ENCODE data around the gene TRPT1. TPM values are rescaled to one million over a fixed set of nuclear protein-coding genes. Genes with fewer than 3 reads are reported as not detected.

The TRPT1 gene
- total and polyA plus RNA-seq, 9 of the 15 experiments (the other 6 are each of a cell fraction or from before 2014, with no cell fraction given), result 4.6 to 41.7 (median 23.1) TPM

GRCh38 chr11:64230171-64230984 is 4.4 kb upstream of the TRPT1 start, which contains the start of gene DNAJC4 (continued):
- TF ChIP-seq ARID3B (CRISPR knock-in tag; IDR thresholded peaks at IDR 0.05; ENCODE audit: borderline replicate concordance), result no peak
- peak; percentile 77 for TF ChIP-seq POLR2A (conservative IDR thresholded peaks at IDR 0.05)
- TF ChIP-seq RAD51 (IDR thresholded peaks at IDR 0.05; ENCODE audit: borderline replicate concordance, low read depth), result no peak
- TF ChIP-seq PKNOX1 (IDR thresholded peaks at IDR 0.05), result peak; percentile 91
- TF ChIP-seq, protein P1, sequence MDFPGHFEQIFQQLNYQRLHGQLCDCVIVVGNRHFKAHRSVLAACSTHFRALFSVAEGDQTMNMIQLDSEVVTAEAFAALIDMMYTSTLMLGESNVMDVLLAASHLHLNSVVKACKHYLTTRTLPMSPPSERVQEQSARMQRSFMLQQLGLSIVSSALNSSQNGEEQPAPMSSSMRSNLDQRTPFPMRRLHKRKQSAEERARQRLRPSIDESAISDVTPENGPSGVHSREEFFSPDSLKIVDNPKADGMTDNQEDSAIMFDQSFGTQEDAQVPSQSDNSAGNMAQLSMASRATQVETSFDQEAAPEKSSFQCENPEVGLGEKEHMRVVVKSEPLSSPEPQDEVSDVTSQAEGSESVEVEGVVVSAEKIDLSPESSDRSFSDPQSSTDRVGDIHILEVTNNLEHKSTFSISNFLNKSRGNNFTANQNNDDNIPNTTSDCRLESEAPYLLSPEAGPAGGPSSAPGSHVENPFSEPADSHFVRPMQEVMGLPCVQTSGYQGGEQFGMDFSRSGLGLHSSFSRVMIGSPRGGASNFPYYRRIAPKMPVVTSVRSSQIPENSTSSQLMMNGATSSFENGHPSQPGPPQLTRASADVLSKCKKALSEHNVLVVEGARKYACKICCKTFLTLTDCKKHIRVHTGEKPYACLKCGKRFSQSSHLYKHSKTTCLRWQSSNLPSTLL (IDR thresholded peaks at IDR 0.05), result no peak
- peak in 1 of 2 experiments; percentile 32; a peak in 1 of 4 replicates for TF ChIP-seq FOXK2 (conservative IDR thresholded peaks at IDR 0.05 in 1 of 2, IDR thresholded peaks at IDR 0.05 in 1 of 2; ENCODE audit: low read depth in 2 of 2)
- TF ChIP-seq EP400 (IDR thresholded peaks at IDR 0.05), result 0 out of 2 replicates have a peak, but pooled peaks have one; percentile 44
- TF ChIP-seq RNF2 (IDR thresholded peaks at IDR 0.05), result 0 out of 2 replicates have a peak, but pooled peaks have one; percentile 14
- TF ChIP-seq LCOR (CRISPR knock-in tag; IDR thresholded peaks at IDR 0.05), result peak; percentile 56; the same call in 1 of the 2 replicates
- peak; percentile 85 for TF ChIP-seq KAT7 (CRISPR knock-in tag; IDR thresholded peaks at IDR 0.05; ENCODE audit: borderline replicate concordance)
- no peak for TF ChIP-seq MAX (CRISPR knock-in tag; IDR thresholded peaks at IDR 0.05)
- TF ChIP-seq KDM4B (IDR thresholded peaks at IDR 0.05; ENCODE audit: borderline replicate concordance in 2 of 2, low read depth in 1 of 2), result no peak
- TF ChIP-seq CEBPB (tag; IDR thresholded peaks at IDR 0.05), result no peak
- no peak for TF ChIP-seq LEF1 (IDR thresholded peaks at IDR 0.05)
- TF ChIP-seq, protein P2, sequence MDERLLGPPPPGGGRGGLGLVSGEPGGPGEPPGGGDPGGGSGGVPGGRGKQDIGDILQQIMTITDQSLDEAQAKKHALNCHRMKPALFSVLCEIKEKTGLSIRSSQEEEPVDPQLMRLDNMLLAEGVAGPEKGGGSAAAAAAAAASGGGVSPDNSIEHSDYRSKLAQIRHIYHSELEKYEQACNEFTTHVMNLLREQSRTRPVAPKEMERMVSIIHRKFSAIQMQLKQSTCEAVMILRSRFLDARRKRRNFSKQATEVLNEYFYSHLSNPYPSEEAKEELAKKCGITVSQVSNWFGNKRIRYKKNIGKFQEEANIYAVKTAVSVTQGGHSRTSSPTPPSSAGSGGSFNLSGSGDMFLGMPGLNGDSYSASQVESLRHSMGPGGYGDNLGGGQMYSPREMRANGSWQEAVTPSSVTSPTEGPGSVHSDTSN (CRISPR knock-in tag; IDR thresholded peaks at IDR 0.05; ENCODE audit: low read depth), result no peak
- TF ChIP-seq, protein P2 (tag; conservative IDR thresholded peaks at IDR 0.05; ENCODE audit: low read depth), result peak; percentile 67
- no peak for TF ChIP-seq ZNF589 (CRISPR knock-in tag; IDR thresholded peaks at IDR 0.05; ENCODE audit: low read depth)
- no peak; the same call in 1 of the 2 replicates for TF ChIP-seq ZNF707 (CRISPR knock-in tag; conservative IDR thresholded peaks at IDR 0.05)
- peak; percentile 67 for TF ChIP-seq SAP30 (IDR thresholded peaks at IDR 0.05; ENCODE audit: borderline replicate concordance, insufficient read depth, low read depth, low read length, poor library complexity, severe bottlenecking)
- no peak for TF ChIP-seq ZNF444 (CRISPR knock-in tag; IDR thresholded peaks at IDR 0.05)
